ENCODE data around the gene MYADM.

MYADM gene

GRCh38 chr19:53883741-53884140 is 16.1 kb downstream of the MYADM start:
- Histone ChIP-seq H3K36me3 (ENCODE audit: control insufficient read depth in 1 of 2, insufficient read depth in 2 of 2, low read length in 2 of 2) (no peaks in the 10 kb centered on the region), H3K9me3 (ENCODE audit: insufficient read depth, low read depth, low read length) (no peaks in the 10 kb centered on the region), H2BK120ac (ENCODE audit: insufficient read depth, low read length, poor library complexity) (no peak overlapping the region), H3K14ac (ENCODE audit: low read length) (no peak overlapping the region), H2AFZ (ENCODE audit: insufficient read depth, low read length, poor library complexity) (no peak overlapping the region), H3K27ac (ENCODE audit: low read depth, low read length) (no peak overlapping the region), H2BK12ac (ENCODE audit: low read length) (no peak overlapping the region), H4K91ac (ENCODE audit: low read depth, low read length) (no peak overlapping the region), H3K4me3 (ENCODE audit: low read depth, low read length) (no peak overlapping the region), H3K4me2 (ENCODE audit: low read length) (no peak overlapping the region), H4K8ac (ENCODE audit: low read depth, low read length) (no peak overlapping the region), H4K12ac (ENCODE audit: low read depth, low read length) (no peak overlapping the region), H3K9ac (ENCODE audit: low read length) (no peak overlapping the region), H2BK5ac (ENCODE audit: low read depth, low read length, poor library complexity) (no peak overlapping the region), H2AK5ac (ENCODE audit: low read length) (no peak overlapping the region), H3K4ac (ENCODE audit: low read depth, low read length) (no peak overlapping the region), H3K79me1 (ENCODE audit: low read length) (peaks cover 4% of the 10 kb centered on the region), H3K27me3 (ENCODE audit: insufficient read depth, low read length) (peaks cover 17% of the 10 kb centered on the region), H3K18ac (ENCODE audit: low read length) (no peak overlapping the region), H3K23ac (ENCODE audit: low read length) (no peak overlapping the region), H3K79me2 (ENCODE audit: control insufficient read depth, insufficient read depth, low read length, poor library complexity) (no peaks in the 10 kb centered on the region), H3K4me1 (ENCODE audit: control insufficient read depth in 1 of 2, insufficient read depth in 2 of 2, low read length in 2 of 2) (peaks cover 9 to 13% of the 10 kb centered on the region in 2 experiments)
- WGBS (ENCODE audit: extremely low coverage, insufficient coverage, insufficient read length) = no CpG with 5 or more reads among the region's 11 CpGs
- DNase-seq = no peak

GRCh38 chr19:53884256-53884655 is 16.6 kb downstream of the MYADM start:
- H3K4me2 ChIP-seq (ENCODE audit: low read length) = no peak overlapping the region
- H2AK5ac ChIP-seq (ENCODE audit: low read length) = no peak overlapping the region
- H3K23ac ChIP-seq (ENCODE audit: low read length) = no peak overlapping the region
- no peaks in the 10 kb centered on the region for H3K9me3 ChIP-seq (ENCODE audit: insufficient read depth, low read depth, low read length)
- H3K36me3 ChIP-seq (ENCODE audit: control insufficient read depth in 1 of 2, insufficient read depth in 2 of 2, low read length in 2 of 2) = no peaks in the 10 kb centered on the region
- no peak for DNase-seq
- H2BK5ac ChIP-seq (ENCODE audit: low read depth, low read length, poor library complexity) = no peak overlapping the region
- peaks cover 17% of the 10 kb centered on the region for H3K27me3 ChIP-seq (ENCODE audit: insufficient read depth, low read length)
- H2BK120ac ChIP-seq (ENCODE audit: insufficient read depth, low read length, poor library complexity) = no peak overlapping the region
- H2BK12ac ChIP-seq (ENCODE audit: low read length) = no peak overlapping the region
- no peak overlapping the region for H4K12ac ChIP-seq (ENCODE audit: low read depth, low read length)
- no peak overlapping the region for H2AFZ ChIP-seq (ENCODE audit: insufficient read depth, low read length, poor library complexity)
- no peak overlapping the region for H3K9ac ChIP-seq (ENCODE audit: low read length)
- H3K79me2 ChIP-seq (ENCODE audit: control insufficient read depth, insufficient read depth, low read length, poor library complexity) = no peaks in the 10 kb centered on the region
- no peak overlapping the region for H4K8ac ChIP-seq (ENCODE audit: low read depth, low read length)
- no peak overlapping the region for H3K4me3 ChIP-seq (ENCODE audit: low read depth, low read length)
- peaks cover 2% of the 10 kb centered on the region for H3K79me1 ChIP-seq (ENCODE audit: low read length)
- no peak overlapping the region for H3K18ac ChIP-seq (ENCODE audit: low read length)
- peaks cover 5 to 11% of the 10 kb centered on the region in 2 experiments for H3K4me1 ChIP-seq (ENCODE audit: control insufficient read depth in 1 of 2, insufficient read depth in 2 of 2, low read length in 2 of 2)
- H4K91ac ChIP-seq (ENCODE audit: low read depth, low read length) = no peak overlapping the region
- WGBS (ENCODE audit: extremely low coverage, insufficient coverage, insufficient read length) = no CpG with 5 or more reads among the region's 12 CpGs
- H3K4ac ChIP-seq (ENCODE audit: low read depth, low read length) = no peak overlapping the region
- H3K27ac ChIP-seq (ENCODE audit: low read depth, low read length) = no peak overlapping the region
- no peak overlapping the region for H3K14ac ChIP-seq (ENCODE audit: low read length)

- Histone ChIP-seq H3K4me2 (ENCODE audit: low read length) (no peak overlapping the region), H3K18ac (ENCODE audit: low read length) (no peak overlapping the region), H3K4ac (ENCODE audit: low read depth, low read length) (no peak overlapping the region), H2BK120ac (ENCODE audit: insufficient read depth, low read length, poor library complexity) (no peak overlapping the region), H2BK5ac (ENCODE audit: low read depth, low read length, poor library complexity) (no peak overlapping the region), H3K9ac (ENCODE audit: low read length) (no peak overlapping the region), H3K4me1 (ENCODE audit: control insufficient read depth in 1 of 2, insufficient read depth in 2 of 2, low read length in 2 of 2) (peaks cover 5 to 11% of the 10 kb centered on the region in 2 experiments), H3K9me3 (ENCODE audit: insufficient read depth, low read depth, low read length) (no peaks in the 10 kb centered on the region), H2AK5ac (ENCODE audit: low read length) (no peak overlapping the region), H3K27ac (ENCODE audit: low read depth, low read length) (no peak overlapping the region), H3K4me3 (ENCODE audit: low read depth, low read length) (no peak overlapping the region), H3K27me3 (ENCODE audit: insufficient read depth, low read length) (peaks cover 17% of the 10 kb centered on the region), H4K8ac (ENCODE audit: low read depth, low read length) (no peak overlapping the region), H3K36me3 (ENCODE audit: control insufficient read depth in 1 of 2, insufficient read depth in 2 of 2, low read length in 2 of 2) (no peaks in the 10 kb centered on the region), H4K12ac (ENCODE audit: low read depth, low read length) (no peak overlapping the region), H3K79me2 (ENCODE audit: control insufficient read depth, insufficient read depth, low read length, poor library complexity) (no peaks in the 10 kb centered on the region), H4K91ac (ENCODE audit: low read depth, low read length) (no peak overlapping the region), H3K23ac (ENCODE audit: low read length) (no peak overlapping the region), H3K79me1 (ENCODE audit: low read length) (no peaks in the 10 kb centered on the region), H2BK12ac (ENCODE audit: low read length) (no peak overlapping the region), H3K14ac (ENCODE audit: low read length) (no peak overlapping the region), H2AFZ (ENCODE audit: insufficient read depth, low read length, poor library complexity) (no peak overlapping the region)
- DNase-seq = no peak
- no CpG with 5 or more reads among the region's 10 CpGs for WGBS (ENCODE audit: extremely low coverage, insufficient coverage, insufficient read length)
These were observed 17.4 kb downstream of the MYADM start for GRCh38 chr19:53885036-53885435.

GRCh38 chr19:53892301-53892980 is 24.8 kb downstream of the MYADM start:
- H3K9ac ChIP-seq (ENCODE audit: low read length) = no peak overlapping the region
- no peak overlapping the region for H2AK5ac ChIP-seq (ENCODE audit: low read length)
- DNase-seq = no peak
- H2AFZ ChIP-seq (ENCODE audit: insufficient read depth, low read length, poor library complexity) = no peak overlapping the region
- no peak overlapping the region for H3K18ac ChIP-seq (ENCODE audit: low read length)
- no peak overlapping the region for H3K27ac ChIP-seq (ENCODE audit: low read depth, low read length)
- no peaks in the 10 kb centered on the region for H3K79me2 ChIP-seq (ENCODE audit: control insufficient read depth, insufficient read depth, low read length, poor library complexity)
- no peak overlapping the region for H2BK12ac ChIP-seq (ENCODE audit: low read length)
- no peak overlapping the region for H3K4ac ChIP-seq (ENCODE audit: low read depth, low read length)
- H3K4me1 ChIP-seq (ENCODE audit: control insufficient read depth in 1 of 2, insufficient read depth in 2 of 2, low read length in 2 of 2) = no peaks in the 10 kb centered on the region
- no peak overlapping the region for H4K8ac ChIP-seq (ENCODE audit: low read depth, low read length)
- H4K91ac ChIP-seq (ENCODE audit: low read depth, low read length) = no peak overlapping the region
- H3K14ac ChIP-seq (ENCODE audit: low read length) = no peak overlapping the region
- H3K27me3 ChIP-seq (ENCODE audit: insufficient read depth, low read length) = no peaks in the 10 kb centered on the region
- WGBS (ENCODE audit: extremely low coverage, insufficient coverage, insufficient read length) = 100% methylated on average over 2 of the region's 23 CpGs
- no peak overlapping the region for H2BK5ac ChIP-seq (ENCODE audit: low read depth, low read length, poor library complexity)
- no peak overlapping the region for H3K4me3 ChIP-seq (ENCODE audit: low read depth, low read length)
- H2BK120ac ChIP-seq (ENCODE audit: insufficient read depth, low read length, poor library complexity) = no peak overlapping the region
- no peaks in the 10 kb centered on the region for H3K79me1 ChIP-seq (ENCODE audit: low read length)
- no peaks in the 10 kb centered on the region for H3K36me3 ChIP-seq (ENCODE audit: control insufficient read depth in 1 of 2, insufficient read depth in 2 of 2, low read length in 2 of 2)
- H4K12ac ChIP-seq (ENCODE audit: low read depth, low read length) = no peak overlapping the region
- no peak overlapping the region for H3K23ac ChIP-seq (ENCODE audit: low read length)
- H3K4me2 ChIP-seq (ENCODE audit: low read length) = no peak overlapping the region
- H3K9me3 ChIP-seq (ENCODE audit: insufficient read depth, low read depth, low read length) = no peaks in the 10 kb centered on the region

Measured in trophoblast cell (in vitro differentiated cells and primary cell).